HG03196 (cell line): ENCODE results near the gene DNAH6.
"Not testable (repeated sequence)": the region's sequence is repeated elsewhere in the genome, so short reads cannot be mapped to it uniquely, and the experiment has no call there.

Experiments
- ATAC-seq: cut with Tn5 transposase; IDR thresholded peaks from one replicate; pipeline ENCODE4 v1.9.1; 2021; ENCODE audit not compliant: unreplicated experiment

DNAH6 gene

DNA sequence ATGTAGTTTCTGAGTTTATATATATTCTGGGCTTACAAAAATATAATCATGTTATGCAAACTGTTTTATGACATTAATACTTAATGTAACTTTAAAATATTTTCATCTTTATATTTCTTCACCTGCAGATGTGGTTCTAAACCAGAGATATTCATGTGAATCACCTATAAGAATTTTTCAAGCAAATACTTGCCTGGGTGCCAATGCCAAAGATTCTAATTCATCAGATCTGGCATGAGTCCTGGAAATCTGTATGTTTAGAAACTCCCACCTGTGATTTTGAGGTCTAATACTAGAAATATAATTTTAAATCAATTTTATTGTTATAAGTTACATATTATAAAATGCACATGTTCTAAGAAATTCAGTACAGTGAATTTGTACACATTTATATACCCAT lies 19.9 kb upstream of the DNAH6 start:
- no peak for ATAC-seq

DNA sequence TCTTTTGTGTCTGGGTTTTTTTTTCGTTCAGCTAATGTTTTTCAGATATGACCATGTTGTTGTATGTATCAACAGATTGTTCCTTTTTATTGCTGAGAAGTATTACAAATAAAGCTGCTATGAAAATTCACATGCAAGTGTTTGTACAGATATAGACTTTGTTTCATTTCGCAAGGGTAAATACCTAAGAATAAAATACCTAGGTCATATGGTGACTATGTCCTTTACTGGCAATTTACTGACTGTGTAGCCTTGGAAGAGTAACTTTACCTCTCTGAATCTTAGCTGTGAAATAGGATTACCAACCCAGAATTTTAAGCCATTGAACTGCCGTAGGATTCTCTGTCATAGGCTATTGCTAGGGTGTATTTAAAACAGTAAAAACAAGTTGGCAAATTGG lies 19.0 kb upstream of the DNAH6 start:
- ATAC-seq, result no peak

DNA sequence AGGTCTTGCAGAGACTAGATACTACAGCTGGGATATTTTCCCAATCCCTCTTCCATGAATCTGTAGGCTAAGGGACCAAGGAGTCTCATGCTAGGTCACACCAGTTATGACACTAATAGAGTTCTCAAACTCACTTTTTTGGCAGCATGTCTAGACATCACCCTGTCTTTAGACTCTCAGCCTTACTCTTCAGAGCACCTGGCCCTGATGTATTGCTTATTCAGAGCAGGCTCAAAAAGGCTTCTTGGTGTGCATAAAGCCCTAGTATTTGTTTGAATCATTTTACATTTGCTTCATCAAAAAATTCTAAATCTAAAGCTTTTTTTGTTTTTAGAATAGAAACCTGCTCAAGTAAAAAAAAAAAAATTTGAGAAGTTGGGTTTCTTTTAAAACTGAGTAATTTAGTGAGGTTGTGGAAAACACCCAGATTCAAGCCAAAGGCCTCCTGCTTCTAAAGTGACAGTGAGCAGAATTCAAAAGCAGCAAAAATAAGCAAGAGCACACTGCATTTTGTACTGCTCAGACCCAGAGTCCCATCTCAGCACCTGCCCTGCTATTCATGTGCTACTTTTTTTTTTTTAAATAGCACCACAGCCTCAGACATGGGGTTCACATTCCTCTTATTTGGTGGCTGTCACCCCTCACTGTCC lies 18.0 kb upstream of the DNAH6 start:
- ATAC-seq, result no peak

GRCh38 chr2:84511024-84511423 lies 5.3 kb upstream of the DNAH6 start:
- not testable (repeated sequence) for ATAC-seq

GRCh38 chr2:84515788-84516187 lies 510 bp upstream of the DNAH6 start:
- ATAC-seq, result no peak

DNA sequence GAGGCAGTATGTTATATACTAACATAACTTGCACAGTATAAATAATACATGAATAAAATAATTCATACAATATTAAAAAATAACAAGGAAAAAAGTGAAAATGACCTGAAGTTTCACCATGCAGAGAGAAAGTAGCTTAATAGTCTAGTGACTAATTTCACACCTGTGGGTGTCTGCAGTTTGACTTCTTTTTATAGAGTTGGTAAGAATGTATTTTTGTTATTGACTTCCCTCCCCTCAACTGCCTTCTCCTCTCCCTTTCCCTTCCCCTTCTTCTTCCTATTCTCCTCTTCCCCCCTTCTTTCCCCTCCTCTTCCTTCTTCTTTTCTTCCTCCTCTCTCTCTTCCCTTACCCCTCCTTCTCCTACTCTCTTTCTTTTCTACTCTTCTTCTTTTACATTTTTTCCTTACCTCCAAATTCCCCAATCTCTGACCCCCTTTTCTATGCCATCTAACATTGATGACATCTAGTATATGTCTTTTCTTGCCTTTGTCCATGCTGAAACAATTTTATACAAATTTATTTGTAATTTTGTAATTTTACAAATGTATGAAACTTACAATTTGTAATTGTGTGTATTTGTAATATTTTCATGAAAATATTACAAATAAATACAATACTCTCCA lies 3.1 kb downstream of the DNAH6 start:
- no peak for ATAC-seq

GRCh38 chr2:84526562-84526961 lies 10.3 kb downstream of the DNAH6 start:
- ATAC-seq, result no peak

- ATAC-seq, result no peak
Measured at GRCh38 chr2:84527137-84528129, 11.1 kb downstream of the DNAH6 start.

- ATAC-seq, result no peak
Measured at GRCh38 chr2:84532291-84532690, 16.0 kb downstream of the DNAH6 start.

GRCh38 chr2:84534225-84534624 lies 17.9 kb downstream of the DNAH6 start:
- no peak for ATAC-seq

DNA sequence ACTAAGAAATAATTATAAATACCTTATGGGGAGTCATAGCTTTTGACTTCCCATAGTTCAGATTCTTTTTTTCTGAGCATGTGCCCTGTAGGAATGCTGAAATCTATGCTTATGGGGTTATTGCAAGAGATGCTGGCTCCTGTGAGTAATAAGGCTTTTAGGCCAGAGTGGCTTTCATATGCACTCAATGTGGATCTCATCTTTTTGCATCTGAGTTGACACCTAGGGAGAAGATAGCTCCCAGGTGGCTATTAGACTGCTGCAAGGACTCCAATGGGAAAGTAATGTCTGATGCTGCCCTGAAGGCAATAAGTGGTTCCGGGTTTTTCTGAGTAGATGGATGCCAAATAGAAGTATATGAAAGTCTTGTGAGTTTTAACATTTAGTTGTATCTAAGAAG lies 21.0 kb downstream of the DNAH6 start:
- no peak for ATAC-seq

DNA sequence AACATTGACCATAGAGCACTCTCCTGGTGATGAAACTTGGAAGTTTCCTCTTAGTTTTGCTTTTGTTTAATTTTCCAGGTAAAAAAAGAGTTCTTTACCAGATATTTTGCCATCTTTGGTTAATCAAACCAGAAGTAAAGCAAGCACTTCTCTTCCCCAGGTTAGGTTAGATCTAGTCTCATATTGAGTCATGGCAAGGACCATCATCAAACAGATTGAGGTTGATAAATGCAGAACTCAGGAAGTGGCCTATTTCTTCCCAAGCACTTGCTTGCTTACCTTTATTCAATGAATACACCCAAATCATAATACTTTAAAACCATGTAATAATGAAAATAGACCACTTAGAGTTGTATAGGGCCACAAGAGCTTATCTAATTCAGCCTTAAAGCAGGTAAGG lies 23.4 kb downstream of the DNAH6 start:
- ATAC-seq, result no peak

- no peak for ATAC-seq
Measured at GRCh38 chr2:84545005-84545404, 28.7 kb downstream of the DNAH6 start.

DNA sequence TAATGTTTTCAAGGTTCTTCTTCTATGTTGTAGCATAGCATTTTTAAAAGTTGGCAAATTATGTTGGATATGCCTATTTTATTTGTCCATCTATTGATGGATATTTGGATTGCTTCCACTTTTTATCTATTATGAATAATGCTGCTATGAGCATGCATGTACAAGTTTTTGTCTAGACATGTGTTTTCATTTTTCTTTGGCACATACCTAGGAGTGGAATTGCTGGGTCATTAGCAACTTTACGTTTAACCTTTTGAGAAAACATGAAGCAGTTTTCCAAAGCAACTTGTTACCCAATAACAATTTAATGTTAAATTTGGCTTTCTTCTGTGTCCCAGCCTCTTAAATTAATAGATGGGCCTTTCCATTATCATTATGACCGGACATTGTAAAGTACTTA lies 30.3 kb downstream of the DNAH6 start:
- ATAC-seq, result no peak

- no peak for ATAC-seq
Measured at GRCh38 chr2:84548303-84548702, 32.0 kb downstream of the DNAH6 start.

DNA sequence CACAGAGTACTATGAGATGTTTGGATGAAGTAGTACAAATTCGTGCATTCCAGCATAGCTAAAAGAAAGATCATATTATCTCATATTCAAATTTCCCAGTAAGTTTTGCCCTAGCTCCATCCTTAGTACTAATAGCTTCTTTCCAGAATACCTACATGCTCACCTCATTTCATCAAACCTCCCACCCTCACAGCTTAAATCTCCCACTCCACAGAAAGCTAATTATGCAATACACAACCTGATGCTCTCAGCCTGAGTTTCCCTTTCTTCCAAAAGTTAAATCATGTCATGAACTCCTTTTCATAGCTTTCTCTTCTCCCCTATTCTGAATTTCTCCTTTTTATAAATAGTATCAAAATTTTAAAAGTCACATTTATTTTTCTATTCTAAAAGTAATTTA lies 34.6 kb downstream of the DNAH6 start:
- ATAC-seq, result no peak

- not testable (repeated sequence) for ATAC-seq
Measured at GRCh38 chr2:84551526-84551925, 35.2 kb downstream of the DNAH6 start.

GRCh38 chr2:84556190-84556589 lies 39.9 kb downstream of the DNAH6 start:
- no peak for ATAC-seq

- ATAC-seq, result no peak
Measured at GRCh38 chr2:84559838-84560237, 43.5 kb downstream of the DNAH6 start.

DNA sequence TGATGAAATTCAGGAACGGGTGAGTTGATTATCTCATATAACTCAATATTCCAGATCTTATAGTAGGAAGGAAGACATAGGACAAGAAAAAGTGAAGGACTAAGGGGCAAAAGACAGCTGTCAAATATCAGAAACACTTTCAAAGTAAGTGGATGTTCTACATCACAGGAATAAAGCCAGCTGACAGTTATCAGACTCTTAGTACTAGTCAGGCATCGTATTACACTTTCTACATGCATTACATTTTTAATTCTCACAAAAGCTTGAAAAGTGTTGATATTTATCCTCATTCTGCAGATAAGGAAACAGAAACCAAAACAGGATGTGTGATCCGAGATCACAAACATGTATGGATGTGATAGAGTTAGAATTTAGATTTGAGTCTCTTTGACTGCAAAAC lies 63.4 kb downstream of the DNAH6 start:
- ATAC-seq, result no peak

GRCh38 chr2:84603911-84604310 lies 87.6 kb downstream of the DNAH6 start:
- ATAC-seq, result no peak

- ATAC-seq, result no peak
Measured at GRCh38 chr2:84613082-84613481, 96.8 kb downstream of the DNAH6 start.
